ENCODE measurements around the gene TMOD1.

GRCh38 chr9:97563458-97564135, 62.1 kb downstream of the TMOD1 start:
- TF ChIP-seq CTCF (IDR thresholded peaks at IDR 0.05), result no peak
- TF ChIP-seq POLR2A (IDR thresholded peaks at IDR 0.05), result no peak
- TF ChIP-seq POLR2AphosphoS5 (IDR thresholded peaks at IDR 0.05), result no peak
